ENCODE results near the gene IL36G. TPM values are rescaled to one million over a fixed set of nuclear protein-coding genes. Genes with fewer than 3 reads are reported as not detected.

Gene IL36G
- total RNA-seq, 1 donor from 2014 or later = not detected

- Histone ChIP-seq H3K27me3 (ENCODE audit: control insufficient read depth in 3 of 3, insufficient read depth in 3 of 3, low read length in 3 of 3) (no peaks in the 10 kb centered on the region), H3K4me3 (ENCODE audit: low read length in 3 of 3) (no peak overlapping the region), H3K36me3 (ENCODE audit: control insufficient read depth in 3 of 3, insufficient read depth in 3 of 3, low read length in 3 of 3) (no peaks in the 10 kb centered on the region), H3K4me1 (ENCODE audit: control insufficient read depth in 3 of 3, insufficient read depth in 3 of 3, low read length in 3 of 3) (no peaks in the 10 kb centered on the region), H3K9me3 (ENCODE audit: control insufficient read depth in 3 of 3, low read length in 3 of 3) (peaks cover 10 to 22% (median 16%) of the 10 kb centered on the region in 3 donors), H3K27ac (ENCODE audit: low read depth, low read length) (no peak overlapping the region), H3K9ac (ENCODE audit: low read depth in 1 of 3, low read length in 3 of 3) (no peak overlapping the region)
These were observed 31.7 kb upstream of the IL36G start for GRCh38 chr2:112946086-112946485.

- Histone ChIP-seq H3K9ac (ENCODE audit: low read depth in 1 of 3, low read length in 3 of 3) (no peak overlapping the region), H3K27me3 (ENCODE audit: control insufficient read depth in 3 of 3, insufficient read depth in 3 of 3, low read length in 3 of 3) (no peaks in the 10 kb centered on the region), H3K36me3 (ENCODE audit: control insufficient read depth in 3 of 3, insufficient read depth in 3 of 3, low read length in 3 of 3) (no peaks in the 10 kb centered on the region), H3K4me3 (ENCODE audit: low read length in 3 of 3) (no peak overlapping the region), H3K4me1 (ENCODE audit: control insufficient read depth in 3 of 3, insufficient read depth in 3 of 3, low read length in 3 of 3) (no peaks in the 10 kb centered on the region), H3K9me3 (ENCODE audit: control insufficient read depth in 3 of 3, low read length in 3 of 3) (peaks cover 10 to 22% (median 14%) of the 10 kb centered on the region in 3 donors), H3K27ac (ENCODE audit: low read depth, low read length) (no peak overlapping the region)
These were observed 30.4 kb upstream of the IL36G start for GRCh38 chr2:112947374-112947773.

GRCh38 chr2:112949456-112949855 is 28.4 kb upstream of the IL36G start:
- no peak overlapping the region for H3K9ac ChIP-seq (ENCODE audit: low read depth in 1 of 3, low read length in 3 of 3)
- peaks cover 10 to 22% (median 14%) of the 10 kb centered on the region in 3 donors for H3K9me3 ChIP-seq (ENCODE audit: control insufficient read depth in 3 of 3, low read length in 3 of 3)
- H3K27ac ChIP-seq (ENCODE audit: low read depth, low read length) = no peak overlapping the region
- no peaks in the 10 kb centered on the region for H3K36me3 ChIP-seq (ENCODE audit: control insufficient read depth in 3 of 3, insufficient read depth in 3 of 3, low read length in 3 of 3)
- H3K4me1 ChIP-seq (ENCODE audit: control insufficient read depth in 3 of 3, insufficient read depth in 3 of 3, low read length in 3 of 3) = no peaks in the 10 kb centered on the region
- no peaks in the 10 kb centered on the region for H3K27me3 ChIP-seq (ENCODE audit: control insufficient read depth in 3 of 3, insufficient read depth in 3 of 3, low read length in 3 of 3)
- H3K4me3 ChIP-seq (ENCODE audit: low read length in 3 of 3) = no peak overlapping the region

GRCh38 chr2:112954364-112954763 is 23.4 kb upstream of the IL36G start:
- Histone ChIP-seq H3K4me3 (ENCODE audit: low read length in 3 of 3) (no peak overlapping the region), H3K27me3 (ENCODE audit: control insufficient read depth in 3 of 3, insufficient read depth in 3 of 3, low read length in 3 of 3) (peaks cover 0 to 12% (median 0%) of the 10 kb centered on the region in 3 donors), H3K27ac (ENCODE audit: low read depth, low read length) (no peak overlapping the region), H3K9ac (ENCODE audit: low read depth in 1 of 3, low read length in 3 of 3) (no peak overlapping the region), H3K4me1 (ENCODE audit: control insufficient read depth in 3 of 3, insufficient read depth in 3 of 3, low read length in 3 of 3) (no peaks in the 10 kb centered on the region), H3K9me3 (ENCODE audit: control insufficient read depth in 3 of 3, low read length in 3 of 3) (no peaks in the 10 kb centered on the region), H3K36me3 (ENCODE audit: control insufficient read depth in 3 of 3, insufficient read depth in 3 of 3, low read length in 3 of 3) (no peaks in the 10 kb centered on the region)

- H3K4me1 ChIP-seq (ENCODE audit: control insufficient read depth in 3 of 3, insufficient read depth in 3 of 3, low read length in 3 of 3) = no peaks in the 10 kb centered on the region
- H3K4me3 ChIP-seq (ENCODE audit: low read length in 3 of 3) = no peak overlapping the region
- H3K27me3 ChIP-seq (ENCODE audit: control insufficient read depth in 3 of 3, insufficient read depth in 3 of 3, low read length in 3 of 3) = peaks cover 0 to 12% (median 0%) of the 10 kb centered on the region in 3 donors
- H3K9me3 ChIP-seq (ENCODE audit: control insufficient read depth in 3 of 3, low read length in 3 of 3) = no peaks in the 10 kb centered on the region
- H3K9ac ChIP-seq (ENCODE audit: low read depth in 1 of 3, low read length in 3 of 3) = no peak overlapping the region
- no peak overlapping the region for H3K27ac ChIP-seq (ENCODE audit: low read depth, low read length)
- H3K36me3 ChIP-seq (ENCODE audit: control insufficient read depth in 3 of 3, insufficient read depth in 3 of 3, low read length in 3 of 3) = no peaks in the 10 kb centered on the region
These were observed 20.3 kb upstream of the IL36G start for GRCh38 chr2:112957511-112957910.

- Histone ChIP-seq H3K9me3 (ENCODE audit: control insufficient read depth in 3 of 3, low read length in 3 of 3) (no peaks in the 10 kb centered on the region), H3K36me3 (ENCODE audit: control insufficient read depth in 3 of 3, insufficient read depth in 3 of 3, low read length in 3 of 3) (no peaks in the 10 kb centered on the region), H3K4me1 (ENCODE audit: control insufficient read depth in 3 of 3, insufficient read depth in 3 of 3, low read length in 3 of 3) (no peaks in the 10 kb centered on the region), H3K4me3 (ENCODE audit: low read length in 3 of 3) (no peak overlapping the region), H3K27ac (ENCODE audit: low read depth, low read length) (no peak overlapping the region), H3K27me3 (ENCODE audit: control insufficient read depth in 3 of 3, insufficient read depth in 3 of 3, low read length in 3 of 3) (peaks cover 0 to 12% (median 0%) of the 10 kb centered on the region in 3 donors), H3K9ac (ENCODE audit: low read depth in 1 of 3, low read length in 3 of 3) (no peak overlapping the region)
These were observed 19.2 kb upstream of the IL36G start for GRCh38 chr2:112958428-112959108.

- Histone ChIP-seq H3K27ac (ENCODE audit: low read depth, low read length) (no peak overlapping the region), H3K9ac (ENCODE audit: low read depth in 1 of 3, low read length in 3 of 3) (no peak overlapping the region), H3K4me3 (ENCODE audit: low read length in 3 of 3) (no peak overlapping the region), H3K9me3 (ENCODE audit: control insufficient read depth in 3 of 3, low read length in 3 of 3) (no peaks in the 10 kb centered on the region), H3K4me1 (ENCODE audit: control insufficient read depth in 3 of 3, insufficient read depth in 3 of 3, low read length in 3 of 3) (no peaks in the 10 kb centered on the region), H3K36me3 (ENCODE audit: control insufficient read depth in 3 of 3, insufficient read depth in 3 of 3, low read length in 3 of 3) (no peaks in the 10 kb centered on the region), H3K27me3 (ENCODE audit: control insufficient read depth in 3 of 3, insufficient read depth in 3 of 3, low read length in 3 of 3) (peaks cover 0 to 12% (median 0%) of the 10 kb centered on the region in 3 donors)
These were observed 18.5 kb upstream of the IL36G start for GRCh38 chr2:112959109-112959812.

GRCh38 chr2:112960230-112960825 is 17.5 kb upstream of the IL36G start:
- H3K9ac ChIP-seq (ENCODE audit: low read depth in 1 of 3, low read length in 3 of 3) = no peak overlapping the region
- H3K4me3 ChIP-seq (ENCODE audit: low read length in 3 of 3) = no peak overlapping the region
- peaks cover 0 to 12% (median 0%) of the 10 kb centered on the region in 3 donors for H3K27me3 ChIP-seq (ENCODE audit: control insufficient read depth in 3 of 3, insufficient read depth in 3 of 3, low read length in 3 of 3)
- no peaks in the 10 kb centered on the region for H3K4me1 ChIP-seq (ENCODE audit: control insufficient read depth in 3 of 3, insufficient read depth in 3 of 3, low read length in 3 of 3)
- H3K9me3 ChIP-seq (ENCODE audit: control insufficient read depth in 3 of 3, low read length in 3 of 3) = no peaks in the 10 kb centered on the region
- no peaks in the 10 kb centered on the region for H3K36me3 ChIP-seq (ENCODE audit: control insufficient read depth in 3 of 3, insufficient read depth in 3 of 3, low read length in 3 of 3)
- H3K27ac ChIP-seq (ENCODE audit: low read depth, low read length) = no peak overlapping the region

- Histone ChIP-seq H3K4me1 (ENCODE audit: control insufficient read depth in 3 of 3, insufficient read depth in 3 of 3, low read length in 3 of 3) (no peaks in the 10 kb centered on the region), H3K4me3 (ENCODE audit: low read length in 3 of 3) (no peak overlapping the region), H3K27ac (ENCODE audit: low read depth, low read length) (no peak overlapping the region), H3K9ac (ENCODE audit: low read depth in 1 of 3, low read length in 3 of 3) (no peak overlapping the region), H3K9me3 (ENCODE audit: control insufficient read depth in 3 of 3, low read length in 3 of 3) (no peaks in the 10 kb centered on the region), H3K36me3 (ENCODE audit: control insufficient read depth in 3 of 3, insufficient read depth in 3 of 3, low read length in 3 of 3) (no peaks in the 10 kb centered on the region), H3K27me3 (ENCODE audit: control insufficient read depth in 3 of 3, insufficient read depth in 3 of 3, low read length in 3 of 3) (peaks cover 0 to 4% (median 0%) of the 10 kb centered on the region in 3 donors)
These were observed 15.3 kb upstream of the IL36G start for GRCh38 chr2:112962308-112963175.
